H1 (cell line): ENCODE data around the gene WWC2. TPM values are rescaled to one million over a fixed set of nuclear protein-coding genes. Genes with fewer than 3 reads are reported as not detected.

ENCODE experiments used
- CBX5 ChIP-seq: fragments of 300-800, 300-1000 bp; sonication (generic); IDR thresholded peaks from 2 replicates; pipeline ENCODE4 v1.7.1; 2016; ENCODE audit warnings: antibody characterized with exemption, low read length, low read depth
- CHD1 ChIP-seq: IDR thresholded peaks from 2 replicates; pipeline ENCODE4 v1.6.1; 2012; ENCODE audit warnings: low read depth, low read length, improper control_type of control experiment
- CREB1 ChIP-seq: IDR thresholded peaks from 2 replicates; pipeline ENCODE4 v1.6.1; 2012; ENCODE audit warnings: inconsistent platforms
- GABPA ChIP-seq: IDR thresholded peaks from 2 replicates; pipeline ENCODE4 v1.6.1; 2011; ENCODE audit warnings: mild to moderate bottlenecking, low read length, moderate library complexity, borderline replicate concordance; ENCODE audit not compliant: insufficient read depth
- HDAC2 ChIP-seq, 2 experiments: fragments of 300-600 bp in 1 of 2; sonication (generic) in 1 of 2; IDR thresholded peaks; 2 replicates each; pipeline ENCODE4 v1.6.1; 2011 to 2012; ENCODE audit warnings: low read depth in 2 of 2, low read length in 2 of 2, mild to moderate bottlenecking in 2 of 2, moderate library complexity in 2 of 2, borderline replicate concordance in 1 of 2, inconsistent platforms in 1 of 2
- JUN ChIP-seq: IDR thresholded peaks from 2 replicates; pipeline ENCODE4 v1.6.1; 2011; ENCODE audit warnings: low read depth, mild to moderate bottlenecking, improper control_type of control experiment, low read length
- MAX ChIP-seq: IDR thresholded peaks from 2 replicates; pipeline ENCODE4 v1.6.1; 2012; ENCODE audit warnings: inconsistent platforms
- POLR2AphosphoS5 ChIP-seq: IDR thresholded peaks from 2 replicates; pipeline ENCODE4 v1.6.1; 2011; ENCODE audit warnings: low read depth, low read length
- RAD21 ChIP-seq, 2 experiments: IDR thresholded peaks in 1 of 2; conservative IDR thresholded peaks in 1 of 2; 2 replicates each; pipeline ENCODE4 v1.6.1; 2011; ENCODE audit warnings: low read depth in 2 of 2, low read length in 2 of 2, improper control_type of control experiment in 1 of 2, inconsistent platforms in 1 of 2, mild to moderate bottlenecking in 1 of 2, moderate library complexity in 1 of 2
- RFX5 ChIP-seq: IDR thresholded peaks from 2 replicates; pipeline ENCODE4 v1.6.1; 2011; ENCODE audit warnings: low read depth, low read length, improper control_type of control experiment, borderline replicate concordance
- SAP30 ChIP-seq: fragments of 300-600 bp; sonication (generic); IDR thresholded peaks from 2 replicates; pipeline ENCODE4 v1.7.1; 2012; ENCODE audit warnings: low read length, moderate library complexity, mild to moderate bottlenecking, inconsistent platforms; ENCODE audit not compliant: insufficient read depth, insufficient replicate concordance
- SIRT6 ChIP-seq: IDR thresholded peaks from one replicate; pipeline ENCODE4 v1.7.1; 2012; ENCODE audit warnings: low read length, inconsistent platforms
- SIX5 ChIP-seq: IDR thresholded peaks from 2 replicates; pipeline ENCODE4 v1.6.1; 2011; ENCODE audit warnings: mild to moderate bottlenecking, low read depth, low read length
- SP2 ChIP-seq: IDR thresholded peaks from 2 replicates; pipeline ENCODE4 v1.6.1; 2012; ENCODE audit warnings: mild to moderate bottlenecking, low read length, inconsistent platforms
- TAF1 ChIP-seq: IDR thresholded peaks from 2 replicates; pipeline ENCODE4 v1.6.1; 2011; ENCODE audit warnings: mild to moderate bottlenecking, low read depth, low read length
- TEAD4 ChIP-seq: IDR thresholded peaks from 2 replicates; pipeline ENCODE4 v1.6.1; 2012; ENCODE audit warnings: low read depth, low read length, inconsistent platforms, mixed read lengths
- USF2 ChIP-seq: IDR thresholded peaks from 2 replicates; pipeline ENCODE4 v1.6.1; 2011; ENCODE audit warnings: low read length, improper control_type of control experiment
- polyA plus RNA-seq, 7 experiments: library from polyadenylated mRNA; depleted of rRNA in 3 of 7; stranded (reverse) in 5 of 7; unstranded in 2 of 7; fragments of >200 nt in 5 of 7; fragments of 200-250 nt in 2 of 7; gene quantifications; 1 replicate in 5 of 7; 2 replicates in 1 of 7; 4 replicates in 1 of 7; pipeline versions ENCODE4 v1.2.1 to v1.2.3, GENCODE V29; 2011 to 2013; ENCODE audit warnings: missing spikeins in 2 of 7, mixed read lengths in 2 of 7
- total RNA-seq: library from RNA; stranded (reverse); fragmentation: NEBNext Ultra II Directional; extraction: Animal tissue kit (Norgen Biotek cat#: 25700); gene quantifications from 2 replicates; pipeline ENCODE4 v1.2.1, GENCODE V29; 2021
- TF ChIP-seq, protein P1 (sequence below), 3 experiments: IDR thresholded peaks; 1 replicate in 2 of 3; 2 replicates in 1 of 3; pipeline versions ENCODE4 v1.5.1 to v1.6.1; 2011; ENCODE audit warnings: low read length in 3 of 3, mild to moderate bottlenecking in 3 of 3, inconsistent platforms in 2 of 3, low read depth in 1 of 3, moderate library complexity in 1 of 3; ENCODE audit not compliant: insufficient read depth in 1 of 3; ENCODE audit errors: control extremely low read depth in 1 of 3
- TF ChIP-seq, protein P2 (sequence below): IDR thresholded peaks from 2 replicates; pipeline ENCODE4 v1.6.1; 2011; ENCODE audit warnings: low read depth, mild to moderate bottlenecking, low read length; ENCODE audit not compliant: insufficient read depth

Gene WWC2
- total and polyA plus RNA-seq, 2 of the 8 experiments (the other 6 are each of a cell fraction or from before 2014, with no cell fraction given): 17.6 to 135 TPM

- TF ChIP-seq, protein P1, sequence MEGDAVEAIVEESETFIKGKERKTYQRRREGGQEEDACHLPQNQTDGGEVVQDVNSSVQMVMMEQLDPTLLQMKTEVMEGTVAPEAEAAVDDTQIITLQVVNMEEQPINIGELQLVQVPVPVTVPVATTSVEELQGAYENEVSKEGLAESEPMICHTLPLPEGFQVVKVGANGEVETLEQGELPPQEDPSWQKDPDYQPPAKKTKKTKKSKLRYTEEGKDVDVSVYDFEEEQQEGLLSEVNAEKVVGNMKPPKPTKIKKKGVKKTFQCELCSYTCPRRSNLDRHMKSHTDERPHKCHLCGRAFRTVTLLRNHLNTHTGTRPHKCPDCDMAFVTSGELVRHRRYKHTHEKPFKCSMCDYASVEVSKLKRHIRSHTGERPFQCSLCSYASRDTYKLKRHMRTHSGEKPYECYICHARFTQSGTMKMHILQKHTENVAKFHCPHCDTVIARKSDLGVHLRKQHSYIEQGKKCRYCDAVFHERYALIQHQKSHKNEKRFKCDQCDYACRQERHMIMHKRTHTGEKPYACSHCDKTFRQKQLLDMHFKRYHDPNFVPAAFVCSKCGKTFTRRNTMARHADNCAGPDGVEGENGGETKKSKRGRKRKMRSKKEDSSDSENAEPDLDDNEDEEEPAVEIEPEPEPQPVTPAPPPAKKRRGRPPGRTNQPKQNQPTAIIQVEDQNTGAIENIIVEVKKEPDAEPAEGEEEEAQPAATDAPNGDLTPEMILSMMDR (IDR thresholded peaks at IDR 0.05; ENCODE audit: control extremely low read depth in 1 of 3, insufficient read depth in 1 of 3, low read depth in 1 of 3, low read length in 3 of 3): no peak
- TF ChIP-seq USF2 (no peak; the same call in 1 of the 2 replicates), TAF1 (peak; percentile 26; the same call in 1 of the 2 replicates), SIRT6 (no peak), TEAD4 (no peak), CHD1 (no peak; the same call in 1 of the 2 replicates), GABPA (no peak), MAX (peak; percentile 47; the same call in 1 of the 2 replicates), RFX5 (no peak), JUN (no peak), RAD21 (IDR thresholded peaks at IDR 0.05 in 1 of 2, conservative IDR thresholded peaks at IDR 0.05 in 1 of 2; ENCODE audit: low read depth in 2 of 2, low read length in 2 of 2) (no peak), CREB1 (no peak), CBX5 (no peak), POLR2AphosphoS5 (0 out of 2 replicates have a peak, but pooled peaks have one; percentile 13), SIX5 (no peak), SAP30 (no peak), SP2 (no peak), HDAC2 (IDR thresholded peaks at IDR 0.05; ENCODE audit: borderline replicate concordance in 1 of 2, low read depth in 2 of 2, low read length in 2 of 2) (no peak)
- TF ChIP-seq, protein P2, sequence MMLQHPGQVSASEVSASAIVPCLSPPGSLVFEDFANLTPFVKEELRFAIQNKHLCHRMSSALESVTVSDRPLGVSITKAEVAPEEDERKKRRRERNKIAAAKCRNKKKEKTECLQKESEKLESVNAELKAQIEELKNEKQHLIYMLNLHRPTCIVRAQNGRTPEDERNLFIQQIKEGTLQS: no peak
Observed at GRCh38 chr4:183097231-183098018, 1.6 kb upstream of the WWC2 start (continued).
